ENCODE measurements around the gene TSTD1. TPM values are rescaled to one million over a fixed set of nuclear protein-coding genes. Genes with fewer than 3 reads are reported as not detected.
"Not testable (repeated sequence)": the region's sequence is repeated elsewhere in the genome, so short reads cannot be mapped to it uniquely, and the experiment has no call there.

Gene TSTD1
- total RNA-seq, 2 experiments from 2014 or later, result 26.0 to 42.8 TPM

- Mint-ChIP-seq H3K36me3 (ENCODE audit: low read depth) (no peaks in the 10 kb centered on the region), H3K9me3 (ENCODE audit: low read depth) (no peaks in the 10 kb centered on the region), H3K27ac (peak within 1 kb of the TSS; percentile 86), H3K4me1 (peaks cover 33% of the 10 kb centered on the region), H3K27me3 (no peaks in the 10 kb centered on the region), H3K4me3 (peak within 1 kb of the TSS; percentile 87)
- ATAC-seq, result peak; percentile 48
- ChIA-PET POLR2A (interaction anchor here (1.0 to 1.9 kb wide), 6 partner anchors 17 to 225 kb away, joined by 3 to 8 read pairs (median 4); partner anchors contain the start of genes ARHGAP30, DEDD, LY9 and USF1), CTCF (interaction anchor here (0.5 to 2.6 kb wide), 16 partner anchors 7 to 216 kb away, joined by 3 to 11 read pairs (median 5); partner anchors contain the start of genes ARHGAP30, TSTD1 and USF1)
- intact Hi-C loops (cut with DNase I, micrococcal nuclease), result loop anchor here (1.0 to 2.0 kb wide), 5 partner anchors 18 to 378 kb away; partner anchors contain the start of genes TSTD1 (in 1 of the 2) and USF1 (in 1 of the 2)
- peak; percentile 56 for DNase-seq
Observed at GRCh38 chr1:161020509-161021164, 18.1 kb downstream of the TSTD1 start, which contains the start of gene F11R. TSS of gene F11R (minus strand) at chr1:161021152. CDS start at chr1:161021073, 79 bp downstream.

GRCh38 chr1:161019751-161020495 is 18.8 kb downstream of the TSTD1 start:
- H3K36me3 Mint-ChIP-seq (ENCODE audit: low read depth), result no peaks in the 10 kb centered on the region
- peak overlapping the region; percentile 86 for H3K27ac Mint-ChIP-seq
- H3K27me3 Mint-ChIP-seq, result no peaks in the 10 kb centered on the region
- H3K4me3 Mint-ChIP-seq, result peak overlapping the region; percentile 87
- peaks cover 33% of the 10 kb centered on the region for H3K4me1 Mint-ChIP-seq
- POLR2A ChIA-PET, result interaction anchor here (1.1 to 1.6 kb wide), 4 partner anchors 25 to 224 kb away, joined by 3 to 8 read pairs (median 4); partner anchors contain the start of genes DEDD, LY9 and USF1
- H3K9me3 Mint-ChIP-seq (ENCODE audit: low read depth), result no peaks in the 10 kb centered on the region
- intact Hi-C loops (cut with DNase I, micrococcal nuclease), result loop anchor here in 1 of 2 experiments (2.0 kb wide), 1 partner anchor 377 kb away; no protein-coding TSS in a partner anchor
- ATAC-seq, result no peak
- CTCF ChIA-PET, result interaction anchor here (1.0 to 2.6 kb wide), 11 partner anchors 8 to 119 kb away, joined by 3 to 11 read pairs (median 5); partner anchors contain the start of genes TSTD1 and USF1
- peak; percentile 26 for DNase-seq

- H3K36me3 Mint-ChIP-seq (ENCODE audit: low read depth); H3K4me3 Mint-ChIP-seq; intact Hi-C loops (cut with DNase I, micrococcal nuclease); H3K9me3 Mint-ChIP-seq (ENCODE audit: low read depth); H3K27me3 Mint-ChIP-seq; H3K27ac Mint-ChIP-seq; DNase-seq; ATAC-seq: not testable (repeated sequence)
- H3K4me1 Mint-ChIP-seq, result peaks cover 34% of the 10 kb centered on the region
- POLR2A ChIA-PET, result interaction anchor here (0.7 kb wide), 1 partner anchor 259 kb away, joined by 3 read pairs; no protein-coding TSS in a partner anchor
- CTCF ChIA-PET, result interaction anchor here (1.2 to 1.8 kb wide), 3 partner anchors 21 to 80 kb away, joined by 4 to 7 read pairs (median 5); partner anchors contain the start of gene KLHDC9
Observed at GRCh38 chr1:161019111-161019660, 19.6 kb downstream of the TSTD1 start.

- Mint-ChIP-seq H3K9me3 (ENCODE audit: low read depth) (no peaks in the 10 kb centered on the region), H3K27me3 (no peaks in the 10 kb centered on the region), H3K36me3 (ENCODE audit: low read depth) (no peaks in the 10 kb centered on the region), H3K4me3 (no peak overlapping the region), H3K4me1 (peaks cover 40% of the 10 kb centered on the region), H3K27ac (no peak overlapping the region)
- intact Hi-C loops (cut with DNase I, micrococcal nuclease), result no loop called here
- POLR2A ChIA-PET, result interaction anchor here (0.6 to 0.8 kb wide), 3 partner anchors 22 to 260 kb away, joined by 3 read pairs; no protein-coding TSS in a partner anchor
- CTCF ChIA-PET, result interaction anchor here (0.6 to 1.8 kb wide), 6 partner anchors 21 to 849 kb away, joined by 3 to 7 read pairs (median 4); partner anchors contain the start of gene KLHDC9
- no peak for DNase-seq
- no peak for ATAC-seq
Observed at GRCh38 chr1:161018631-161018930, 20.2 kb downstream of the TSTD1 start.

- no peak overlapping the region for H3K27ac Mint-ChIP-seq
- H3K4me3 Mint-ChIP-seq, result no peak overlapping the region
- H3K4me1 Mint-ChIP-seq, result peaks cover 46% of the 10 kb centered on the region
- no peaks in the 10 kb centered on the region for H3K27me3 Mint-ChIP-seq
- DNase-seq, result no peak
- POLR2A ChIA-PET, result interaction anchor here (0.6 to 0.8 kb wide), 3 partner anchors 22 to 260 kb away, joined by 3 read pairs; no protein-coding TSS in a partner anchor
- ATAC-seq, result no peak
- H3K9me3 Mint-ChIP-seq (ENCODE audit: low read depth), result no peaks in the 10 kb centered on the region
- H3K36me3 Mint-ChIP-seq (ENCODE audit: low read depth), result no peaks in the 10 kb centered on the region
- intact Hi-C loops (cut with DNase I, micrococcal nuclease), result no loop called here
- CTCF ChIA-PET, result interaction anchor here (0.6 to 1.8 kb wide), 7 partner anchors 20 to 848 kb away, joined by 3 to 7 read pairs (median 4); partner anchors contain the start of gene KLHDC9
Observed at GRCh38 chr1:161017756-161018630, 20.8 kb downstream of the TSTD1 start.

GRCh38 chr1:161017181-161017580 is 21.6 kb downstream of the TSTD1 start:
- ATAC-seq; H3K9me3 Mint-ChIP-seq (ENCODE audit: low read depth); H3K27ac Mint-ChIP-seq; POLR2A ChIA-PET; DNase-seq; intact Hi-C loops (cut with DNase I, micrococcal nuclease); H3K27me3 Mint-ChIP-seq; H3K36me3 Mint-ChIP-seq (ENCODE audit: low read depth); CTCF ChIA-PET; H3K4me3 Mint-ChIP-seq: not testable (repeated sequence)
- H3K4me1 Mint-ChIP-seq, result peaks cover 49% of the 10 kb centered on the region

- H3K4me1 Mint-ChIP-seq, result peaks cover 48% of the 10 kb centered on the region
- H3K27me3 Mint-ChIP-seq; H3K36me3 Mint-ChIP-seq (ENCODE audit: low read depth); ATAC-seq; CTCF ChIA-PET; H3K4me3 Mint-ChIP-seq; DNase-seq; H3K9me3 Mint-ChIP-seq (ENCODE audit: low read depth); intact Hi-C loops (cut with DNase I, micrococcal nuclease); H3K27ac Mint-ChIP-seq; POLR2A ChIA-PET: not testable (repeated sequence)
Observed at GRCh38 chr1:161016683-161017082, 22.1 kb downstream of the TSTD1 start.

- Mint-ChIP-seq H3K36me3 (ENCODE audit: low read depth) (no peaks in the 10 kb centered on the region), H3K4me1 (peaks cover 31% of the 10 kb centered on the region)
Observed at GRCh38 chr1:161013488-161014230, 25.1 kb downstream of the TSTD1 start.

GRCh38 chr1:161013131-161013487 is 25.7 kb downstream of the TSTD1 start:
- H3K9me3 Mint-ChIP-seq (ENCODE audit: low read depth), result no peaks in the 10 kb centered on the region
- H3K27ac Mint-ChIP-seq, result peak overlapping the region; percentile 91
- CTCF ChIA-PET, result interaction anchor here (0.6 to 1.6 kb wide), 9 partner anchors 8 to 213 kb away, joined by 3 to 9 read pairs (median 3); partner anchors contain the start of genes F11R, KLHDC9, TOMM40L and USF1
- DNase-seq (peak; percentile 22), ATAC-seq (peak; percentile 40)
- no peaks in the 10 kb centered on the region for H3K27me3 Mint-ChIP-seq
- no peaks in the 10 kb centered on the region for H3K36me3 Mint-ChIP-seq (ENCODE audit: low read depth)
- intact Hi-C loops (cut with DNase I, micrococcal nuclease), result loop anchor here in 1 of 2 experiments (5.0 kb wide), 1 partner anchor 51 kb away; no protein-coding TSS in a partner anchor
- peak overlapping the region; percentile 70 for H3K4me3 Mint-ChIP-seq
- peaks cover 31% of the 10 kb centered on the region for H3K4me1 Mint-ChIP-seq
- POLR2A ChIA-PET, result interaction anchor here (0.7 to 1.1 kb wide), 3 partner anchors 59 to 190 kb away, joined by 3 to 4 read pairs (median 4); partner anchors contain the start of gene UFC1

More at GRCh38 chr1:161013488-161014230, 25.1 kb downstream of the TSTD1 start:
- Mint-ChIP-seq H3K27ac (peak overlapping the region; percentile 91), H3K4me3 (peak overlapping the region; percentile 70), H3K9me3 (ENCODE audit: low read depth) (no peaks in the 10 kb centered on the region), H3K27me3 (no peaks in the 10 kb centered on the region)
- ATAC-seq (peak; percentile 85), DNase-seq (peak; percentile 82)
- ChIA-PET POLR2A (interaction anchor here (0.7 to 1.1 kb wide), 3 partner anchors 60 to 189 kb away, joined by 3 to 4 read pairs (median 4); partner anchors contain the start of gene UFC1), CTCF (interaction anchor here (0.6 to 1.6 kb wide), 9 partner anchors 8 to 212 kb away, joined by 3 to 9 read pairs (median 3); partner anchors contain the start of genes F11R, KLHDC9, TOMM40L and USF1)
- intact Hi-C loops (cut with DNase I, micrococcal nuclease), result loop anchor here in 1 of 2 experiments (5.0 kb wide), 1 partner anchor 51 kb away; no protein-coding TSS in a partner anchor
